Stimulated activated CD8-positive, alpha-beta memory T cell treated with anti-CD3 and anti-CD28 coated beads, Interleukin-7, amount 100 ng/mL, for 48 hours (primary cell): ENCODE measurements around the gene DLG3.
"Not testable (repeated sequence)": the region's sequence is repeated elsewhere in the genome, so short reads cannot be mapped to it uniquely, and the experiment has no call there.

Experiments used
- DNase-seq, 2 donors: peaks; one replicate each; pipeline ENCODE4 v3.0.0-alpha.2; 2020; ENCODE audit warnings: low read depth in 1 of 2; ENCODE audit errors: extremely low read depth in 1 of 2

Gene DLG3

GRCh38 chrX:70509078-70509477 lies 64.4 kb downstream of the DLG3 start:
- DNase-seq = no peak

- DNase-seq = not testable (repeated sequence)
These were observed 70.6 kb downstream of the DLG3 start for GRCh38 chrX:70515270-70515669.

GRCh38 chrX:70515692-70516091 lies 71.1 kb downstream of the DLG3 start:
- not testable (repeated sequence) for DNase-seq

DNA sequence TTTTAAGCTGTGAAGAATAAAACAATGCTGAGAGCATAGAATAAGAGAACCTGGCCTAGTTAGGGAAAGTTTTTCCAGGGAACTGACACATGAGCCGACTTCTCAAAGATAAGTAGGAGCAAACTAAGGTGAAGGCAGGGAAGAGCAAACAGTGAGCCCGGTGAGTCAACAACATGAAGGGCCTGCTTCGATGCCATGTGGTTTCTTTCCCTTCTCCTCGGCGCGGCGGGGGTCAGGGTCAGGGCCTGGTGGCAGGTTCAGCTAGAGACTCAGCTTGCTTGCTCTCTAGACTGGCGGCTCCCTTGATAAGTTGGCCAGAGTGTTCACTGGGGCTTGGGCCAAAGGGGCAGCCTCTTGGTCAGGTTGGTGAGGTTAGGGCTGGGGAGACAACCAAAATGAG lies 81.1 kb downstream of the DLG3 start:
- DNase-seq = no peak

GRCh38 chrX:70527053-70527452 lies 82.4 kb downstream of the DLG3 start:
- DNase-seq = no peak

- DNase-seq = no peak
These were observed 83.1 kb downstream of the DLG3 start for GRCh38 chrX:70527610-70528345.

DNA sequence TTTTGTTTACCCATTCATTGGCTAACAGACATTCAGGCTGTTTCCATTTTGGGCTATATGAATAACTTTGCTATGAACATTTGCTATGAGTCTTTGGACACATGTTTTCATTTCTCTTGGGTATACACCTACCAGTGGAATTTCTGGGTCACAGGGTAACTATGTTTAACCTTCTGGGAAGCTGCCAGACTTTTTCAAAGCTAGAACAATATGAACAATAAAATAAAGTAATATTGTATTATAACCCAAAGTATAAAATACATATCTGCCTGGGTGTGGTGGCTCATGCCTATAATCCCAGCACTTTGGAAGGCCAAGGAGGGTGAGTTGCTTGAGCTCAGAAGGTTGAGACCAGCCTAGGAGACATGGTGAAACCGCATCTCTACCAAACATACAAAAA lies 90.6 kb downstream of the DLG3 start:
- no peak for DNase-seq

DNA sequence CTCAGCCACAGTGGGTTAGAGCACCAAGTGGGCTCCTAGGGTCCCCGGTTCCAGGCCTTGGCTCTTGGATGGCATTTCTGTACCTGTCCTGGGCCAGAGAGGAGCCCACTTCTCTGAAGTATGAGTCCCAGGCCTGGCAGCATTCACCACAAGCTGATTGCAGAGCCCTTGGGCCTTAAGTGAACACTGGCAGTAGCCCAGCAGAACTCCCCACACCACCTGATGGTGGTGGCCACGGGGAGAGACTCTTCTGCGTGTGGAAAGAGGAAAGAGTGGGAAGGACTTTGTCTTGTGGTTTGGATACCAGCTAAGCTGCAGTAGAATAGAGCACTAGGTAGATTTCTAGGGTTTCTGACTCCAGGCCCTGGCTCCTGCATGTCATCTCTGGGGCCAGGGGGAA lies 104.8 kb downstream of the DLG3 start:
- DNase-seq = no peak

- DNase-seq = no peak
These were observed 107.6 kb downstream of the DLG3 start for GRCh38 chrX:70552130-70552704.

GRCh38 chrX:70553516-70553915 lies 108.9 kb downstream of the DLG3 start:
- DNase-seq = no peak

DNA sequence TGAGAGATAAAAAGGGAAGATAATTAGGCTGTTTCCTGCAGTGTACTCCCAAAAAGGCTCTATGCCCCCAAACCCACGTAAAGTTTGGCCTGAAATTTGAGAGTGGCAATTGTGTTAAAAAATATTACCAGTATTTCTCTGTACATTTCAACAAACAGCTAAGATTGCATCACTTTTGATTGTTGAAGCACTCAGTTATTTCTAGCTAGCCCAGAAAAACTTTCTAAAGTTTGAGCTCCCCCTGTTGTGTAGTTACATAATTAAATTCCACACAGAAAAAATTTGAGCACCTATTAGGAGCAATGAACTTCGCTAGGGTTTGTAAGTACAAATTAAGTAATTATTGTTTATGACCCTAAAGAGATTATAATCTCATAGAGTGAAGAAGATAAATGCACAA lies 109.4 kb downstream of the DLG3 start:
- no peak for DNase-seq

DNA sequence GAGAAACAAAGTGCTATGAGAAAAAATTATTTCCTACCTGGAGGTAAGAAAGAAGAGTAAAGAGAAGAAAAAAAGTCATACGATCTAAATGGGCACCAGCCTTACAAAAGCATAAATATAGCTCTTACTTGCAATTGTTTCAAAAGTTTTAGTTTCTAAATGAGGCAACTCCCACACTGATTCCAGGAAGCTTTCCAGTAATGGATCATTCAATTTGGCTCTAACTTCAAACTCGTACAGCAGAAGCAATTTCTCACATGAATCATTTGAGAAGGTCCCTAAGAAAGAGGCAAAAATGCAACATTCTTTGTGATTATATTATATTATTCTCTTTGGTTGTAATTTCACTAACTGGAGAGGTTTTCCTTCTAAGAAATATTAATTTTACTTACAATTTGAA lies 109.9 kb downstream of the DLG3 start:
- DNase-seq = no peak

- no peak for DNase-seq
These were observed 110.3 kb downstream of the DLG3 start for GRCh38 chrX:70554948-70555347.
